Breast epithelium (tissue), 4 donors: ENCODE measurements around the gene RBFOX1. TPM values are rescaled to one million over a fixed set of nuclear protein-coding genes. Genes with fewer than 3 reads are reported as not detected.

Experiments
- DNase-seq, 2 donors: peaks; one replicate each; pipeline ENCODE4 v3.0.0-alpha.2; 2019; ENCODE audit warnings: low spot score in 2 of 2
- H3K27ac ChIP-seq, 2 donors: fragments of 200-600 bp; sonication (generic) in 1 of 2; one replicate each; pipeline ENCODE4 v1.5.1; 2016 to 2019; ENCODE audit warnings: mild to moderate bottlenecking in 1 of 2
- H3K27me3 ChIP-seq, 2 donors: fragments of 200-600 bp; sonication (generic) in 1 of 2; one replicate each; pipeline versions ENCODE4 v1.5.1 to v1.6.0; 2017 to 2019; ENCODE audit warnings: control low read depth in 1 of 2, mild to moderate bottlenecking in 1 of 2
- H3K36me3 ChIP-seq: fragments of 200-600 bp; one replicate; pipeline ENCODE4 v1.5.1; 2019
- H3K4me1 ChIP-seq, 2 donors: fragments of 200-600 bp; sonication (generic); one replicate each; pipeline ENCODE4 v1.5.1; 2016 to 2019; ENCODE audit warnings: control low read depth in 1 of 2
- H3K4me3 ChIP-seq, 3 donors: fragments of 200-600 bp; sonication (generic); 1 replicate in 2 of 3; 2 replicates in 1 of 3; pipeline ENCODE4 v1.5.1; 2016 to 2019; ENCODE audit warnings: mild to moderate bottlenecking in 3 of 3, moderate library complexity in 2 of 3
- H3K9me3 ChIP-seq, 2 donors: fragments of 200-600 bp; sonication (generic) in 1 of 2; one replicate each; pipeline ENCODE4 v1.5.1; 2016 to 2019; ENCODE audit warnings: control low read depth in 1 of 2
- POLR2A ChIP-seq: fragments of 450-650 bp; IDR thresholded peaks from one replicate; pipeline ENCODE4 v1.6.1; 2016; ENCODE audit warnings: antibody characterized with exemption, mild to moderate bottlenecking, moderate library complexity
- POLR2AphosphoS5 ChIP-seq, 3 donors: sonication (generic); formaldehyde crosslinking; IDR thresholded peaks; one replicate each; pipeline ENCODE4 v1.6.1; 2017; ENCODE audit warnings: antibody characterized with exemption in 3 of 3
- intact Hi-C: fragments of 100-400 bp; cut with DNase I; formaldehyde crosslinking; loops from one replicate; pipeline ENCODE4 v1.15.1; 2023; ENCODE audit warnings: low total_unique reads
- total RNA-seq, 3 donors: library from RNA; depleted of rRNA; stranded (reverse); fragments of >200 nt; gene quantifications; one replicate each; pipeline ENCODE4 v1.1.0, GENCODE V29; 2016
- TF ChIP-seq, protein P1 (sequence below), 3 donors: fragments of 450-650 bp; IDR thresholded peaks; one replicate each; pipeline ENCODE4 v1.5.1; 2016 to 2017; ENCODE audit warnings: antibody characterized with exemption in 3 of 3, mild to moderate bottlenecking in 3 of 3, moderate library complexity in 3 of 3

The RBFOX1 gene
- total RNA-seq, 3 donors from 2014 or later = 0.29 TPM; not detected in 2

DNA sequence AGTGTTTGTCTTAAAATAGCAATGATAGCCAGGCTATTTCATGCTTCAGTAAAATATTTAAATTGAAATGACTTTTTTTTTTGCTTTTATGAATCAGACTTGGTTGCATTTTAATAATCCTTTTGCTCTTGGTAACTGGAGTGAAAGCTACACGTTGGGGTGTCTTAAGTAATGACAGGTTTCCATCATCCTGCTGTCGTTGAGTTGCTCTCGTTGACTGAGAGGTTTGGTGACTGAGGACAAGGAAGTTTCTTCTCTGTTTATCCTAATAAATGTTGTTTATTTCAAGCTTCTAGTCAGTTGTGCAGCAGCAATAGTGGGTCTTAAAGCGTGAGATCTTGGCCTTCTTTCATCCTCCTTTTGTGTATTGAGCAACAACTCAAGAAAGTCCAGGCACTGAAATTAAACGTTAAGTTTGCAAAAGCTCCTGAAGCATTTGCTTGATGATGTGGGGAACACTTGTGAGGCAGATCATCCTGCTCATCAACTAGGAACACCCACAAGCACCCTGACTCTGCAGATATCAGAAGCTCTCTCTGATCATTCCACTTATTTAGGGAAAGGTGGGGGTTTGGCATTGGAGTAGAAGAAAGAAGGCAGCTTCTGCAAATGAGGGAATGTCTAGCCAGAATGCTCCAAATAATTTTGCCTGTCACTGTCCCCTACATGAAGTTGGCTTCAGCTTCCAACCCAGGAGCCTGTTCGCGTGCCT is 179.1 kb downstream of the RBFOX1 start:
- no peak for DNase-seq
- no peak for TF ChIP-seq POLR2A
- TF ChIP-seq POLR2AphosphoS5 (IDR thresholded peaks at IDR 0.05) = no peak
- TF ChIP-seq, protein P1, sequence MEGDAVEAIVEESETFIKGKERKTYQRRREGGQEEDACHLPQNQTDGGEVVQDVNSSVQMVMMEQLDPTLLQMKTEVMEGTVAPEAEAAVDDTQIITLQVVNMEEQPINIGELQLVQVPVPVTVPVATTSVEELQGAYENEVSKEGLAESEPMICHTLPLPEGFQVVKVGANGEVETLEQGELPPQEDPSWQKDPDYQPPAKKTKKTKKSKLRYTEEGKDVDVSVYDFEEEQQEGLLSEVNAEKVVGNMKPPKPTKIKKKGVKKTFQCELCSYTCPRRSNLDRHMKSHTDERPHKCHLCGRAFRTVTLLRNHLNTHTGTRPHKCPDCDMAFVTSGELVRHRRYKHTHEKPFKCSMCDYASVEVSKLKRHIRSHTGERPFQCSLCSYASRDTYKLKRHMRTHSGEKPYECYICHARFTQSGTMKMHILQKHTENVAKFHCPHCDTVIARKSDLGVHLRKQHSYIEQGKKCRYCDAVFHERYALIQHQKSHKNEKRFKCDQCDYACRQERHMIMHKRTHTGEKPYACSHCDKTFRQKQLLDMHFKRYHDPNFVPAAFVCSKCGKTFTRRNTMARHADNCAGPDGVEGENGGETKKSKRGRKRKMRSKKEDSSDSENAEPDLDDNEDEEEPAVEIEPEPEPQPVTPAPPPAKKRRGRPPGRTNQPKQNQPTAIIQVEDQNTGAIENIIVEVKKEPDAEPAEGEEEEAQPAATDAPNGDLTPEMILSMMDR (IDR thresholded peaks at IDR 0.05) = no peak
- Histone ChIP-seq H3K4me3 (no peak overlapping the region), H3K9me3 (no peaks in the 10 kb centered on the region), H3K27ac (no peak overlapping the region), H3K36me3 (no peaks in the 10 kb centered on the region), H3K27me3 (no peaks in the 10 kb centered on the region), H3K4me1 (no peaks in the 10 kb centered on the region)
- intact Hi-C loops = no loop called here

DNA sequence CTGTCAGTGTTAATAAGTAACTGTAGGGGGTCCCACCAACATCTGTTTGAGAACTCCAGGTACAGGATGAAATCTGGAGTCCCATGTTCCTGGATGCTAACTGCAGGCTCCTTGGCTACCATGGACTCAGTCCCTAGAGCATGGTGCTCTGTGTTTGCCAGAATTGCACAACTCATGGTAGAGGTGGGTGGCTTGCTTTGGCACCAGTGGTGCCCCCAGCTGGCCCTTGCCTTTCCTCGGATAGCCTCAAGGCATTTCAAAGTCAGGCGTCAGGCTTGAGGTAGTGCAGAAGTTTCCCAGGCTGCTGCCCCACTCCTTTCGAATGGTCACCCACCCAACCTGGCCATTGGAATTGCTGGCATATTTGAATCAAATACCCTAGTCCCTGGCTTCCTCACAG is 179.9 kb downstream of the RBFOX1 start:
- Histone ChIP-seq H3K27me3 (no peaks in the 10 kb centered on the region), H3K4me3 (no peak overlapping the region), H3K27ac (no peak overlapping the region), H3K9me3 (no peaks in the 10 kb centered on the region), H3K36me3 (no peaks in the 10 kb centered on the region), H3K4me1 (no peaks in the 10 kb centered on the region)
- no peak for DNase-seq
- intact Hi-C loops = no loop called here
- no peak for TF ChIP-seq POLR2A
- no peak for TF ChIP-seq POLR2AphosphoS5 (IDR thresholded peaks at IDR 0.05)
- TF ChIP-seq, protein P1 (IDR thresholded peaks at IDR 0.05) = no peak

DNA sequence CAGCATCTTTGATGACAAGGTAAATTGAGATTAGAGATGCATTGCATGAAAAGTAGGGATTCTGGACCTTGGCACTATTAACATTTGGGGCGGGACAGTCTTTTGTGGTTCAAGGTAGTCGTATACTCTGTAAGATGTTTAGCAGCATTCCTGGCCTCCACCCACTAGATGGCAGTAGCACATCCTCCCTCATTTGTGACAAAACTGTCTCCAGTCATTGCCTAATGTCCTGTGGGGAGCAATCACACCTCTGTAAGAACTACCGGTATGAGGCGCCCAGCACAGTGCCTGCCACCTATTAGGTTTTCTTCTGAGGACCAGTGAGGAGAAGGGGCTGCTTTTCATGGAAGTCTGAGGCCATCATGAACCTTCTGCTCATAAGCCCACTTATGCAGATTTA is 180.8 kb downstream of the RBFOX1 start:
- intact Hi-C loops = no loop called here
- no peak overlapping the region for H3K27ac ChIP-seq
- no peaks in the 10 kb centered on the region for H3K27me3 ChIP-seq
- no peaks in the 10 kb centered on the region for H3K9me3 ChIP-seq
- TF ChIP-seq POLR2AphosphoS5 (IDR thresholded peaks at IDR 0.05) (no peak), POLR2A (no peak)
- TF ChIP-seq, protein P1 (IDR thresholded peaks at IDR 0.05) = no peak
- H3K4me3 ChIP-seq = no peak overlapping the region
- H3K4me1 ChIP-seq = no peaks in the 10 kb centered on the region
- H3K36me3 ChIP-seq = no peaks in the 10 kb centered on the region
- no peak for DNase-seq

DNA sequence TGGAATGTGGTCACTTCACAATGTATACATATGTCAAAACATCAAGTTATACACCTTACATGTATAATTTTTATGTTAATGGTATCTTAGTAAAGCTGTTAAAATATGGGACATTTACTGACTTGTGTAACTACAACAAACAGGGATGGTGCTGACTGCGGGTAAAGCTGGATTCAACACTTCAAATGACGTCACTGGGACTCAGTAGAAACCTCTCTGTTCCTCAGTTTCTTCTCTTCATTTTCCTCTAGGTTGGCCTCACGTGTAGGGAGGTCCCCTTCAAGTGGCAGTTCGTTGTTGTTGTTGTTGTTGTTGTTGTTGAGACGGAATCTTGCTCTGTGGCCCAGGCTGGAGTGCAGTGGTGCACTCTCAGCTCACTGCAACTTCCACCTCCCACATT is 182.9 kb downstream of the RBFOX1 start:
- Histone ChIP-seq H3K4me3 (no peak overlapping the region), H3K27ac (no peak overlapping the region), H3K9me3 (no peaks in the 10 kb centered on the region), H3K4me1 (no peaks in the 10 kb centered on the region), H3K36me3 (no peaks in the 10 kb centered on the region), H3K27me3 (no peaks in the 10 kb centered on the region)
- intact Hi-C loops = no loop called here
- DNase-seq = no peak
- TF ChIP-seq, protein P1 (IDR thresholded peaks at IDR 0.05) = no peak
- TF ChIP-seq POLR2AphosphoS5 (IDR thresholded peaks at IDR 0.05) = no peak
- TF ChIP-seq POLR2A = no peak

DNA sequence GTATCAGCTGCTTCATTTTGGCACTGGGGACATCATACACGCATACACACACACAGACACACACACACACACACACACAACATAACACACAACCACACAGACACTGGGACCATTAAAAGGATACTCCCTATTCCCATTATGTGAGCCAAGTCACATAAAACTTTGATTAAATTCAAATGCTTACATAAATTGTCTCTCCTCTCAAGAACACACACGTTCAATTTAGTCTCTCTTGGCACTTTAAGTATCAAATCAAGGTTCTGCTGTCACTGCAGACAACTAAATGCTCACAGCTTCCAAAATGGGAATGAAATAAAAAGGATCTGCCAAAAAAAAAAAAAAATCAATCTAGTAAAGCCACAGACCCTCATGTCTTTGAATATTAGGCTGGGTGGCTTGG is 184.9 kb downstream of the RBFOX1 start:
- Histone ChIP-seq H3K9me3 (no peaks in the 10 kb centered on the region), H3K4me3 (no peak overlapping the region), H3K36me3 (no peaks in the 10 kb centered on the region), H3K27ac (no peak overlapping the region), H3K27me3 (no peaks in the 10 kb centered on the region), H3K4me1 (no peaks in the 10 kb centered on the region)
- TF ChIP-seq POLR2A = no peak
- TF ChIP-seq, protein P1 (IDR thresholded peaks at IDR 0.05) = no peak
- no peak for TF ChIP-seq POLR2AphosphoS5 (IDR thresholded peaks at IDR 0.05)
- no peak for DNase-seq
- intact Hi-C loops = no loop called here
